RWPE1 (cell line): ENCODE data around the gene LRMDA.

ENCODE experiments used
- CTCF ChIA-PET: fragments of 350-600 bp; sonication (Branson Sonifier 250); formaldehyde crosslinking; extraction: SDS; loops from one replicate; lab custom pipeline; 2021; lab: Yijun Ruan, JAX
- POLR2A ChIA-PET: fragments of 400-600 bp; formaldehyde crosslinking; extraction: SDS; loops from one replicate; lab custom pipeline; 2020; ENCODE audit warnings: antibody characterized with exemption; ENCODE audit not compliant: low non-redundant PET; lab: Yijun Ruan, JAX
- DNase-seq: peaks from one replicate; pipeline ENCODE4 v3.0.0; 2012; ENCODE audit warnings: low spot score
- H3K27ac ChIP-seq: fragments of 450-650 bp; 2 replicates; pipeline ENCODE4 v1.5.1; 2017
- CTCF ChIP-seq: fragments of 450-650 bp; conservative IDR thresholded peaks from 2 replicates; pipeline ENCODE4 v1.5.1; 2017; ENCODE audit warnings: low read depth, mild to moderate bottlenecking

Gene LRMDA

GRCh38 chr10:75408911-75409885 is 22.2 kb upstream of the LRMDA start:
- H3K27ac ChIP-seq = peak overlapping the region; percentile 73
- ChIA-PET CTCF (interaction anchor here (0.6 to 0.9 kb wide), 5 partner anchors 9 to 962 kb away, joined by 3 to 5 read pairs (median 3); partner anchors contain the start of gene LRMDA), POLR2A (interaction anchor here (0.5 to 1.4 kb wide), 7 partner anchors 8 to 793 kb away, joined by 3 to 8 read pairs (median 4); partner anchors contain the start of gene ZNF503)
- no peak for TF ChIP-seq CTCF
- peak; percentile 87 for DNase-seq

- ChIA-PET CTCF (no interaction called here), POLR2A (interaction anchor here (0.6 to 1.4 kb wide), 2 partner anchors 10 to 791 kb away, joined by 3 to 4 read pairs; partner anchors contain the start of gene ZNF503)
- H3K27ac ChIP-seq = peak overlapping the region; percentile 73; the same call in 1 of the 2 replicates
- TF ChIP-seq CTCF = no peak
- no peak for DNase-seq
Observed at GRCh38 chr10:75410132-75411005, 21.1 kb upstream of the LRMDA start.

DNA sequence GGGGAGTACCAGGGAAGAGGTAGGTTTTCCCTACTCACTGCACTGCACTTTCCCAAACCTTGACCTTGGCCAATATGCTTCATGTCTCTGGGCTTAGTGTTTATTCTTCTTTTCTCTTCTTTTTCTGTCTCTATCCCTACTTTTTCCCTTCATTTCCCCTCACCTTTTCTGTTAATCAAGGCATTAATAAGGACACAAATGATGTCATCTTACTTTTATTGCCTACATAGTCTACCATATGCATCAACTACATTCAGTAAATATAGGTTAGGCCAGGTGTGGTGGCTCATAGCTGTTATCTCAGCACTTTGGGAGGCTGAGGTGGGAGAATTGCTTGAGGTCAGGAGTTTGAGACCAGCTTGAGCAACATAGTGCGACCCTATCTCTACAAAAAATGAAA is 16.9 kb upstream of the LRMDA start:
- ChIA-PET POLR2A (no interaction called here), CTCF (no interaction called here)
- no peak for DNase-seq
- no peak for TF ChIP-seq CTCF
- no peak overlapping the region for H3K27ac ChIP-seq

DNA sequence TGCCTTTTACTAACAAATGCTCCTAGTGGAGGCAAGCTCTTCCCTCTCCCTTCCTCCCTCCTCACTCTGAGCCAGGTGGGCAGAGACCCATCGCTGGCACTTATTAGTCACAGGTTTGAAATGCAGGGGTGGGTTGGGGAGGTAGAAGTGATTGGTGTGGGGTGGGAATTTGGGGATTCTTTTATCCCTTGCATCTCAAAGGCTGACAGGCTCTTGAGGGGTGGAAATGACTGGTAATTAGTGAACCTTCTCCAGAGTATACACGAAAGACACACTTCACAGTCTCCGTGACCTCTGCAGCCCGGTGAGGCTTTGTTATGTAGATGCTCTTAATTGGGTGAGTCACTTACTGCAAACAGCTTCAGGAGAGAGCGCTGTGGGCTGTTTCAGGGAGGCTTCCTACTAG is 13.9 kb upstream of the LRMDA start:
- H3K27ac ChIP-seq = no peak overlapping the region
- peak; percentile 34 for DNase-seq
- no peak for TF ChIP-seq CTCF
- CTCF ChIA-PET = interaction anchor here (0.7 kb wide), 2 partner anchors 16 to 543 kb away, joined by 3 read pairs; partner anchors contain the start of gene ZNF503
- POLR2A ChIA-PET = no interaction called here

DNA sequence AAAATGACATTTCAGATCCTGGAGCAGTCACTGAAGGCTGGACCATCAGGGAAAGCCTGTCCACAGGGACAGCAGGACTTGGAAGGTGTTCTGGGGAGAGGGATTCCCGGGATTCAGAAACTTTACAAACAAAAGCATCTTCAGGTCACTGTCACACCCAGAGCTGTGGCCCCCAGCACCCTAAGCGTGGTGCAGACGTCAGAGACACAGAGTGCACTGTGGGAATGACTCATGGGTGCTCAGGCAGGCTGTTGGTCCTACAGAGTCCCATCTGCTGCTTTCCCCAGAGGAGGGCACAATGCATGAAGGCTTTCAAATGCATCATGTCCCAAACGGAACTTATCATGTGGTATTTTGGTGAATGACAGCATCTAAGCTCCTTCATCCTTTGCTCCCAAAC is 13.1 kb upstream of the LRMDA start:
- H3K27ac ChIP-seq = no peak overlapping the region
- no peak for DNase-seq
- ChIA-PET CTCF (no interaction called here), POLR2A (no interaction called here)
- TF ChIP-seq CTCF = no peak

DNA sequence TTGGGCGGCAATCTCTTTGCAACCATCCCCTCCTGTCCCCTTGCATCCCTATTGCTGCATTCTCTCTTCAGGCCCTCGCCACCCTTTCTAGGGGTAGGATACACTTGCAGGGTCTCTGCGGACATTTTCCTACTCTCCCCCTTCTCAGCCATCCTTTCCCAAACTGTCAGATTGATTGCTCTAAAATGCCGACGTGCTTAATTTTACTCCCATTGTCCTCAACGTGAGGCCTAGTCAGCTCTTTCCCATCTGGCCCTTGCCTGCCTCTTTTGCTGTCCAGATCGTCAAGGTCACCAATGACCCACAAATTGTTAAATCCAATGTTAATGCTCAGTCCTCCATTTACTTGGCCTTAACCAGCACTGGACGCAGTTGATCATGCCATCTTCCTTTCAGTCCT is 12.7 kb upstream of the LRMDA start:
- no peak for TF ChIP-seq CTCF
- DNase-seq = no peak
- ChIA-PET CTCF (no interaction called here), POLR2A (no interaction called here)
- H3K27ac ChIP-seq = no peak overlapping the region
